RPMI7951 (cell line): ENCODE data around the gene CD300A. TPM values are rescaled to one million over a fixed set of nuclear protein-coding genes. Genes with fewer than 3 reads are reported as not detected.
A peak's percentile ranks its signal among the peaks of the same experiment; 100 is the strongest.

Source experiments
- DNase-seq: peaks from one replicate; pipeline ENCODE4 v3.0.0-alpha.2; 2012; ENCODE audit warnings: low read depth
- total RNA-seq: library from RNA; depleted of rRNA; stranded (reverse); fragments of >200 nt; shearing (Covaris generic); gene quantifications from 2 replicates; pipeline ENCODE4 v1.2.3, GENCODE V29; 2014; rRNA removed

The CD300A gene
- total RNA-seq = not detected in 2 replicates

- DNase-seq = no peak
Measured at GRCh38 chr17:74466111-74466827, at the start of gene CD300A. Gene CD300A (plus strand): TSS chr17:74466634. CDS start chr17:74466704, 70 bp downstream.

- DNase-seq = peak; percentile 90
Measured at GRCh38 chr17:74417178-74418045, 49.0 kb upstream of the CD300A start.

GRCh38 chr17:74419928-74420411, 46.5 kb upstream of the CD300A start:
- no peak for DNase-seq

GRCh38 chr17:74424117-74424516, 42.3 kb upstream of the CD300A start:
- DNase-seq = no peak

- peak; percentile 86 for DNase-seq
Measured at GRCh38 chr17:74424657-74425056, 41.8 kb upstream of the CD300A start.

- DNase-seq = no peak
Measured at GRCh38 chr17:74426551-74427047, 39.8 kb upstream of the CD300A start.

- peak; percentile 58 for DNase-seq
Measured at GRCh38 chr17:74427048-74427762, 39.2 kb upstream of the CD300A start.

- DNase-seq = no peak
Measured at GRCh38 chr17:74427763-74428153, 38.7 kb upstream of the CD300A start.

GRCh38 chr17:74429604-74430384, 36.6 kb upstream of the CD300A start:
- DNase-seq = peak; percentile 54

GRCh38 chr17:74430385-74430705, 36.1 kb upstream of the CD300A start:
- no peak for DNase-seq

- peak; percentile 97 for DNase-seq
Measured at GRCh38 chr17:74430706-74431567, 35.5 kb upstream of the CD300A start.

- peak; percentile 83 for DNase-seq
Measured at GRCh38 chr17:74431568-74432423, 34.6 kb upstream of the CD300A start, which contains the start of gene GPRC5C. Gene GPRC5C (plus strand): TSS chr17:74432088. CDS start chr17:74439777, 7,689 bp downstream.

GRCh38 chr17:74432424-74432690, 34.1 kb upstream of the CD300A start:
- no peak for DNase-seq

- DNase-seq = no peak
Measured at GRCh38 chr17:74432766-74433391, 33.6 kb upstream of the CD300A start.

GRCh38 chr17:74433421-74434121, 32.9 kb upstream of the CD300A start:
- DNase-seq = peak; percentile 69

- DNase-seq = no peak
Measured at GRCh38 chr17:74435775-74436359, 30.6 kb upstream of the CD300A start.

- no peak for DNase-seq
Measured at GRCh38 chr17:74437702-74438101, 28.7 kb upstream of the CD300A start.
